ENCODE measurements around the gene DAO. TPM values are rescaled to one million over a fixed set of nuclear protein-coding genes. Genes with fewer than 3 reads are reported as not detected.

The DAO gene
- total and polyA plus RNA-seq, 8 donors, result not detected

- intact Hi-C loops (cut with DNase I; ENCODE audit: low total_unique reads), result no loop called here
- Histone ChIP-seq H3K27ac (peak overlapping the region in 2 of 5 donors; percentile 47 to 69), H3K36me3 (peaks cover 20 to 65% (median 52%) of the 10 kb centered on the region in 4 donors), H3K27me3 (no peaks in the 10 kb centered on the region), H3K4me1 (peaks cover 4 to 80% (median 32%) of the 10 kb centered on the region in 4 donors), H3K4me3 (no peak overlapping the region), H3K9me3 (no peaks in the 10 kb centered on the region)
- TF ChIP-seq POLR2A (IDR thresholded peaks at IDR 0.05) (no peak), POLR2AphosphoS5 (IDR thresholded peaks at IDR 0.05) (no peak), EP300 (IDR thresholded peaks at IDR 0.05) (no peak)
- TF ChIP-seq, protein P1, sequence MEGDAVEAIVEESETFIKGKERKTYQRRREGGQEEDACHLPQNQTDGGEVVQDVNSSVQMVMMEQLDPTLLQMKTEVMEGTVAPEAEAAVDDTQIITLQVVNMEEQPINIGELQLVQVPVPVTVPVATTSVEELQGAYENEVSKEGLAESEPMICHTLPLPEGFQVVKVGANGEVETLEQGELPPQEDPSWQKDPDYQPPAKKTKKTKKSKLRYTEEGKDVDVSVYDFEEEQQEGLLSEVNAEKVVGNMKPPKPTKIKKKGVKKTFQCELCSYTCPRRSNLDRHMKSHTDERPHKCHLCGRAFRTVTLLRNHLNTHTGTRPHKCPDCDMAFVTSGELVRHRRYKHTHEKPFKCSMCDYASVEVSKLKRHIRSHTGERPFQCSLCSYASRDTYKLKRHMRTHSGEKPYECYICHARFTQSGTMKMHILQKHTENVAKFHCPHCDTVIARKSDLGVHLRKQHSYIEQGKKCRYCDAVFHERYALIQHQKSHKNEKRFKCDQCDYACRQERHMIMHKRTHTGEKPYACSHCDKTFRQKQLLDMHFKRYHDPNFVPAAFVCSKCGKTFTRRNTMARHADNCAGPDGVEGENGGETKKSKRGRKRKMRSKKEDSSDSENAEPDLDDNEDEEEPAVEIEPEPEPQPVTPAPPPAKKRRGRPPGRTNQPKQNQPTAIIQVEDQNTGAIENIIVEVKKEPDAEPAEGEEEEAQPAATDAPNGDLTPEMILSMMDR (IDR thresholded peaks at IDR 0.05), result no peak
- WGBS, 5 donors, result 81 to 97% (median 94%) methylated on average over 2 of the region's 2 CpGs
- DNase-seq, result no peak
Measured at GRCh38 chr12:108845696-108846095, 34.2 kb upstream of the DAO start.

- Histone ChIP-seq H3K36me3 (peaks cover 20 to 65% (median 54%) of the 10 kb centered on the region in 4 donors), H3K27ac (peak overlapping the region in 3 of 5 donors; percentile 47 to 69 (median 48)), H3K4me1 (peaks cover 0 to 80% (median 34%) of the 10 kb centered on the region in 4 donors), H3K4me3 (no peak overlapping the region), H3K27me3 (no peaks in the 10 kb centered on the region), H3K9me3 (no peaks in the 10 kb centered on the region)
- 51 to 85% (median 71%) methylated on average over 3 to 5 of the region's 5 CpGs for WGBS, 5 donors
- TF ChIP-seq POLR2A (IDR thresholded peaks at IDR 0.05) (no peak), POLR2AphosphoS5 (IDR thresholded peaks at IDR 0.05) (no peak), EP300 (IDR thresholded peaks at IDR 0.05) (no peak)
- TF ChIP-seq, protein P1 (IDR thresholded peaks at IDR 0.05), result no peak
- peak in 1 of 2 donors; percentile 71 for DNase-seq
- intact Hi-C loops (cut with DNase I; ENCODE audit: low total_unique reads), result no loop called here
Measured at GRCh38 chr12:108846290-108846701, 33.6 kb upstream of the DAO start.

DNA sequence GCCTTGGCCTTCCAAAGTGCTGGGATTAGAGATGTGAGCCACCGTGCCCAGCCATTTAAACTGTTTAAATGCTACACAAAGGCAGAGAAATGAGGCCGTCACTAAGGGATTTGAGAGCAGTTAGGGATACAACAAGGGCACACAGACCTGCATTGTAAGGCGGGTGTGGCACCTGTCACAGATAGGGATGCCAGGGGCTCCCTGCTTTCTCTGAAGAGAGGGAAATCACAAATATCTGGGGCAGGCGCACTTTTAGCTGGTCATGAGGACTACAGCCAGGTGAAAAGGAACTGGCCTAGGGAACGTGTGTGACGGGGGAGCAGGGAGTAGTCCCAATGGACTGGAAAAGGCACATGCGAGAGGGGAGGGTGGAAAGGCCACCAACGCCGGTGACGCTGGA, 32.2 kb upstream of the DAO start:
- H3K27ac ChIP-seq, result peak overlapping the region in 2 of 5 donors; percentile 6 to 48
- no peaks in the 10 kb centered on the region for H3K9me3 ChIP-seq
- H3K4me3 ChIP-seq, result no peak overlapping the region
- peaks cover 20 to 59% (median 53%) of the 10 kb centered on the region in 4 donors for H3K36me3 ChIP-seq
- no peak for DNase-seq
- TF ChIP-seq EP300 (IDR thresholded peaks at IDR 0.05), result no peak
- no peak for TF ChIP-seq POLR2A (IDR thresholded peaks at IDR 0.05)
- no peak for TF ChIP-seq POLR2AphosphoS5 (IDR thresholded peaks at IDR 0.05)
- TF ChIP-seq, protein P1 (IDR thresholded peaks at IDR 0.05), result no peak
- intact Hi-C loops (cut with DNase I; ENCODE audit: low total_unique reads), result no loop called here
- peaks cover 5 to 82% (median 36%) of the 10 kb centered on the region in 4 donors for H3K4me1 ChIP-seq
- H3K27me3 ChIP-seq, result no peaks in the 10 kb centered on the region
- WGBS, 5 donors, result 77 to 95% (median 90%) methylated on average over 10 of the region's 10 CpGs

DNA sequence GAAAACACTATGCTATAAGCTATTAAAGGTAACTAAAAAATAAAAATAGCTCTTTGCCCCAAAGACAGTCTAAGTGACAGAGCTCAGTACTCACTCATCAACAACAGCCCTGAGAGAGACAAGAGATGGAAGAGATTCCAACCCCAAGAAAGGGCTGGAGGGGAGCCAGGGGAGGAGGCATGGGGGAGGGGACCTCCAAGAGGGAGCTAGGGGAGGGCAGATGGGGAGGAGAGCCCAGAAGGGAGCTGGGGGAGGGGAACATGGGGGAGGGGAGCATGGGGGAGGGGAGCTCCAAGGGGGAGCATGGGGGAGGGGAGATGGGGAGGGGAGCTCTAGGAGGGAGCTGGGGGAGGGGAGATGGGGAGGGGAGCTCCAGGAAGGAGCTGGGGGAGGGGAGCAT, 30.2 kb upstream of the DAO start:
- Histone ChIP-seq H3K9me3 (no peaks in the 10 kb centered on the region), H3K4me3 (no peak overlapping the region), H3K36me3 (peaks cover 20 to 52% (median 41%) of the 10 kb centered on the region in 4 donors), H3K27ac (peak overlapping the region in 2 of 5 donors; percentile 48 to 89), H3K4me1 (peaks cover 11 to 90% (median 53%) of the 10 kb centered on the region in 4 donors), H3K27me3 (no peaks in the 10 kb centered on the region)
- TF ChIP-seq POLR2AphosphoS5 (IDR thresholded peaks at IDR 0.05) (no peak), POLR2A (IDR thresholded peaks at IDR 0.05) (no peak), EP300 (IDR thresholded peaks at IDR 0.05) (no peak)
- TF ChIP-seq, protein P1 (IDR thresholded peaks at IDR 0.05), result no peak
- DNase-seq, result no peak
- intact Hi-C loops (cut with DNase I; ENCODE audit: low total_unique reads), result no loop called here

Measured in stomach (tissue), 9 donors.